GM18505 (cell line): Measurements from ENCODE around the gene FARP1.
A peak's percentile ranks its signal among the peaks of the same experiment; 100 is the strongest.

Source experiments
- ATAC-seq: cut with Tn5 transposase; IDR thresholded peaks from one replicate; pipeline ENCODE4 v1.9.1; 2021; ENCODE audit not compliant: unreplicated experiment
- POLR2A ChIP-seq: IDR thresholded peaks from 4 replicates; pipeline ENCODE4 v1.6.1; 2011; ENCODE audit warnings: borderline replicate concordance; ENCODE audit not compliant: insufficient read depth, insufficient read length; ENCODE audit errors: extremely low read depth

FARP1 gene

GRCh38 chr13:98112456-98112855 is 30.4 kb upstream of the FARP1 start:
- ATAC-seq = no peak

GRCh38 chr13:98118865-98119264 is 24.0 kb upstream of the FARP1 start:
- TF ChIP-seq POLR2A = no peak
- ATAC-seq = no peak

More at GRCh38 chr13:98112456-98112855, 30.4 kb upstream of the FARP1 start:
- no peak for TF ChIP-seq POLR2A

GRCh38 chr13:98123176-98123575 is 19.7 kb upstream of the FARP1 start:
- no peak for TF ChIP-seq POLR2A
- ATAC-seq = no peak

GRCh38 chr13:98129059-98129746 is 13.7 kb upstream of the FARP1 start:
- no peak for ATAC-seq
- no peak for TF ChIP-seq POLR2A

GRCh38 chr13:98133946-98134345 is 8.9 kb upstream of the FARP1 start:
- peak; percentile 93 for ATAC-seq
- TF ChIP-seq POLR2A = no peak

GRCh38 chr13:98134901-98135300 is 8.0 kb upstream of the FARP1 start:
- ATAC-seq = no peak
- TF ChIP-seq POLR2A = no peak

- ATAC-seq = no peak
- no peak for TF ChIP-seq POLR2A
Measured at GRCh38 chr13:98141091-98141490, 1.8 kb upstream of the FARP1 start.

GRCh38 chr13:98141509-98142379 is 1.1 kb upstream of the FARP1 start:
- peak; percentile 6 for ATAC-seq
- TF ChIP-seq POLR2A = no peak

- peak; percentile 41 for ATAC-seq
- no peak for TF ChIP-seq POLR2A
Measured at GRCh38 chr13:98143157-98143553, 261 bp downstream of the FARP1 start.

- TF ChIP-seq POLR2A = no peak
- ATAC-seq = peak; percentile 16
Measured at GRCh38 chr13:98143601-98144026, 720 bp downstream of the FARP1 start.

GRCh38 chr13:98144027-98144741 is 1.3 kb downstream of the FARP1 start:
- no peak for TF ChIP-seq POLR2A
- ATAC-seq = no peak

GRCh38 chr13:98144801-98145350 is 2.0 kb downstream of the FARP1 start:
- no peak for TF ChIP-seq POLR2A
- ATAC-seq = no peak

GRCh38 chr13:98147521-98147920 is 4.6 kb downstream of the FARP1 start:
- ATAC-seq = no peak
- no peak for TF ChIP-seq POLR2A
